GF-D8 (cell line): Measurements from ENCODE around the gene GBP4.
"Not testable (repeated sequence)": the region's sequence is repeated elsewhere in the genome, so short reads cannot be mapped to it uniquely, and the experiment has no call there.

ENCODE experiments used
- DNase-seq: peaks from one replicate; lab custom pipeline; 2025; lab: John Stamatoyannopoulos, UW

GBP4 gene

GRCh38 chr1:89198491-89199072 lies at the start of gene GBP4:
Gene GBP4, minus strand, starts transcription at chr1:89198942. Its CDS starts 108 bp downstream, at chr1:89198834.
- DNase-seq, result no peak

GRCh38 chr1:89243046-89243445 lies 44.3 kb upstream of the GBP4 start:
- DNase-seq, result no peak

- no peak for DNase-seq
Measured at GRCh38 chr1:89221341-89221740, 22.6 kb upstream of the GBP4 start.

GRCh38 chr1:89219851-89220250 lies 21.1 kb upstream of the GBP4 start:
- not testable (repeated sequence) for DNase-seq

- not testable (repeated sequence) for DNase-seq
Measured at GRCh38 chr1:89218941-89219340, 20.2 kb upstream of the GBP4 start.

- DNase-seq, result no peak
Measured at GRCh38 chr1:89213347-89213746, 14.6 kb upstream of the GBP4 start.

- no peak for DNase-seq
Measured at GRCh38 chr1:89211035-89211634, 12.4 kb upstream of the GBP4 start.

GRCh38 chr1:89206373-89206772 lies 7.6 kb upstream of the GBP4 start:
- no peak for DNase-seq

- no peak for DNase-seq
Measured at GRCh38 chr1:89203166-89203565, 4.4 kb upstream of the GBP4 start.

- no peak for DNase-seq
Measured at GRCh38 chr1:89201106-89201794, 2.5 kb upstream of the GBP4 start.

GRCh38 chr1:89200663-89201062 lies 1.9 kb upstream of the GBP4 start:
- DNase-seq, result no peak

GRCh38 chr1:89199525-89200031 lies 836 bp upstream of the GBP4 start:
- no peak for DNase-seq

GRCh38 chr1:89198081-89198480 lies 661 bp downstream of the GBP4 start:
- no peak for DNase-seq

- no peak for DNase-seq
Measured at GRCh38 chr1:89195476-89195875, 3.3 kb downstream of the GBP4 start.

GRCh38 chr1:89191314-89191713 lies 7.4 kb downstream of the GBP4 start:
- no peak for DNase-seq

GRCh38 chr1:89190017-89190416 lies 8.7 kb downstream of the GBP4 start:
- no peak for DNase-seq

- DNase-seq, result no peak
Measured at GRCh38 chr1:89179343-89179742, 19.4 kb downstream of the GBP4 start.

- no peak for DNase-seq
Measured at GRCh38 chr1:89176971-89177370, 21.8 kb downstream of the GBP4 start.

- DNase-seq, result no peak
Measured at GRCh38 chr1:89175601-89176256, 23.0 kb downstream of the GBP4 start, which contains the start of gene GBP7. Gene GBP7, minus strand, starts transcription at chr1:89176003. Its CDS starts 4,068 bp downstream, at chr1:89171935.

- no peak for DNase-seq
Measured at GRCh38 chr1:89174491-89174890, 24.3 kb downstream of the GBP4 start.

GRCh38 chr1:89172468-89173143 lies 26.1 kb downstream of the GBP4 start:
- DNase-seq, result no peak

- no peak for DNase-seq
Measured at GRCh38 chr1:89171067-89171438, 27.7 kb downstream of the GBP4 start.
